AG04450 (cell line): ENCODE measurements around the gene AQP6. TPM values are rescaled to one million over a fixed set of nuclear protein-coding genes. Genes with fewer than 3 reads are reported as not detected.

ENCODE experiments used
- CTCF ChIA-PET: fragments of 300-600, 350-600 bp; formaldehyde crosslinking; extraction: SDS; loops from one replicate; lab custom pipeline; 2022; ENCODE audit warnings: antibody characterized with exemption, inconsistent platforms; lab: Charles Lee
- POLR2A ChIA-PET: fragments of 350-600 bp; formaldehyde crosslinking; extraction: SDS; loops from one replicate; lab custom pipeline; 2021; ENCODE audit warnings: antibody characterized with exemption, inconsistent platforms; lab: Yijun Ruan, JAX
- DNase-seq: peaks from one replicate; pipeline ENCODE4 v3.0.0-alpha.2; 2011; ENCODE audit warnings: low read depth, low spot score
- H3K27ac ChIP-seq: one replicate; pipeline ENCODE4 v1.5.1; 2012; ENCODE audit warnings: low read depth, low read length, control low read depth
- H3K27me3 ChIP-seq: one replicate; pipeline ENCODE4 v1.6.0; 2012; ENCODE audit warnings: low read length; ENCODE audit not compliant: control insufficient read depth, insufficient read depth
- H3K4me3 ChIP-seq: 2 replicates; pipeline ENCODE4 v1.5.1; 2011; ENCODE audit warnings: mild to moderate bottlenecking, low read depth, low read length, control low read depth
- H3K9me3 ChIP-seq: 2 replicates; pipeline ENCODE4 v1.5.1; 2012; ENCODE audit warnings: low read length; ENCODE audit not compliant: control insufficient read depth, insufficient read depth
- polyA plus RNA-seq: library from polyadenylated mRNA; depleted of rRNA; stranded (reverse); fragments of >200 nt; gene quantifications from 2 replicates; pipeline ENCODE4 v1.2.3, GENCODE V29; 2011
- TF ChIP-seq, protein P1 (sequence below): IDR thresholded peaks from 2 replicates; pipeline ENCODE4 v1.5.1; 2011; ENCODE audit warnings: low read depth, low read length, control low read depth, inconsistent platforms

The AQP6 gene
- polyA plus RNA-seq, 1 experiment = not detected

DNA sequence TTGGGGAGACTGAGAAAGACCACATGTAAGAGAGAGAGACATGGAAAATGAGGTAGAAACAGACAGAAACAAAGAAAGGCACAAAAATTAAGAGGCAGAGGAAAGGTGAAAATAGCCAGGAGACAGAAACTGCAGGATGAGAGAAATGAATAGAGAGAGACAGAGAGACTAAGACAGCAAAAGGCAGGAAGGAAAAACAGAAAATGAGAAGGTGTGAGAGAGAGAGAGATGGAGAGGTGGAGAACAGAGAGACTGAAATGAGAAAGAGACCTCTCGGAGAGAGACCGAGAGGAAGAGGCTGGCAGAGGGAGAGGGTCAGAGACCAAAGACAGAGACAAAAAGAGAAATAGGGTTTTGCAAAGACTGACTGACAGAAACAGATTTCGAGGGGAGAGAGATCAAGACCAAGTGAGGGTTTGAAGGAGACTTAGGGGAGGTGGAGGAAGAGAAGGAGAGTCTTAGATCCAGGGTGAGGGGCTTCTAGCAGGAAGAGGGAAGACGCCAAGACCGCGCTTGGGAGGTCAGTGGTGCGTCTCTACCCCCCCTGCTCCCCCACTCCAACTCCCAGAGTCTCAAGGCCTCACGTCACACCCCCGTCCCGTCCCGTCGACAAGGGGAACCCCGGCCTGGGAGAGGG, 12.2 kb upstream of the AQP6 start:
- ChIA-PET CTCF (interaction anchor here (0.6 to 3.5 kb wide), 5 partner anchors 14 to 219 kb away, joined by 3 to 21 read pairs (median 3); partner anchors contain the start of gene TMBIM6), POLR2A (no interaction called here)
- H3K9me3 ChIP-seq = peaks cover under 1% of the 10 kb centered on the region; the same call in 1 of the 2 replicates
- no peak overlapping the region for H3K27ac ChIP-seq
- TF ChIP-seq, protein P1, sequence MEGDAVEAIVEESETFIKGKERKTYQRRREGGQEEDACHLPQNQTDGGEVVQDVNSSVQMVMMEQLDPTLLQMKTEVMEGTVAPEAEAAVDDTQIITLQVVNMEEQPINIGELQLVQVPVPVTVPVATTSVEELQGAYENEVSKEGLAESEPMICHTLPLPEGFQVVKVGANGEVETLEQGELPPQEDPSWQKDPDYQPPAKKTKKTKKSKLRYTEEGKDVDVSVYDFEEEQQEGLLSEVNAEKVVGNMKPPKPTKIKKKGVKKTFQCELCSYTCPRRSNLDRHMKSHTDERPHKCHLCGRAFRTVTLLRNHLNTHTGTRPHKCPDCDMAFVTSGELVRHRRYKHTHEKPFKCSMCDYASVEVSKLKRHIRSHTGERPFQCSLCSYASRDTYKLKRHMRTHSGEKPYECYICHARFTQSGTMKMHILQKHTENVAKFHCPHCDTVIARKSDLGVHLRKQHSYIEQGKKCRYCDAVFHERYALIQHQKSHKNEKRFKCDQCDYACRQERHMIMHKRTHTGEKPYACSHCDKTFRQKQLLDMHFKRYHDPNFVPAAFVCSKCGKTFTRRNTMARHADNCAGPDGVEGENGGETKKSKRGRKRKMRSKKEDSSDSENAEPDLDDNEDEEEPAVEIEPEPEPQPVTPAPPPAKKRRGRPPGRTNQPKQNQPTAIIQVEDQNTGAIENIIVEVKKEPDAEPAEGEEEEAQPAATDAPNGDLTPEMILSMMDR = no peak
- peaks cover 87% of the 10 kb centered on the region for H3K27me3 ChIP-seq
- no peak overlapping the region for H3K4me3 ChIP-seq
- no peak for DNase-seq

DNA sequence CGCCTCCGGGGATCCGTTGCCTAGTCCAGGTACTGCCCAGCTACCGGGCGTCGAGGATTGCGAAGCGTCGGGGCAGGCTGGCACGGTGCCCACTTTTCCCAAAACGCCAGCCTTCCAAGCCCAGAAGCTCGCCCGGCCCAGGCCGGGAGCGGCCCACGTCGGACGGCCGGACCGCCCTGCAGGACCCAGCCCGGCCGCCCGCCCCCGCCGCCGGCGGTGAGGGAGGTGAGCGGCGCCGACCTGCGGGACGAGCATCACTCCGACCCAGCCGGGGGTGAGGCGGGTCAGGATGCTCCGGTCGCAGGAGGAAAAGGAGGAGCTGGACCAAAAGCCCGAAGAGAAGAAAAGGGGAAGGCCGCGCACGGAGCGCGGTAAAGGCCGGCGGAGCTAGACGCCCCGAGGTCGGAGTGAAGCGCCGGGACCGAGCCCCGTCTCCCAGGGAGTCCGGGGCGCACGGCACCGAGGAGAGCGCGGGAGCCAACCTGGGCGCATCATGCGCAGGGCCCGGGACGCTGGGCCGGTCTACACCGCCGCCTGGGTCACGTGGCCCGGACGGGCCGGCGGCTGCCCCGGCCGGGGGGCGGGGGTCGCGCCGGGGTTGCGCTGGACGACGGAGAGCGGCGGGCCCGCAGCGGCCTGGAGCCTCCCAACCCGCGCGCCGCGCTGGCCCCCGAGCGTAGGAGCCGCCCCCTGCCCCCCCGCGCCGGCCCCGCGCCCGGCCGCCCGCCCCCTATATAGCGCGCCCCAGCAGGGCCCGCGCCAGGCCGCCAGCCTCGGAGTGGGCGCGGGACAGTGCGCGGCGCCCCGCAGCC, 11.4 kb upstream of the AQP6 start, which contains the start of gene AQP5:
AQP5 (plus strand) TSS at position 762 of the 812 bp plus-strand sequence. CDS start 146 bp downstream, outside the sequence.
- CTCF ChIA-PET = interaction anchor here (0.6 to 3.5 kb wide), 5 partner anchors 14 to 220 kb away, joined by 3 to 21 read pairs (median 3); partner anchors contain the start of gene TMBIM6
- H3K27me3 ChIP-seq = peaks cover 88% of the 10 kb centered on the region

DNA sequence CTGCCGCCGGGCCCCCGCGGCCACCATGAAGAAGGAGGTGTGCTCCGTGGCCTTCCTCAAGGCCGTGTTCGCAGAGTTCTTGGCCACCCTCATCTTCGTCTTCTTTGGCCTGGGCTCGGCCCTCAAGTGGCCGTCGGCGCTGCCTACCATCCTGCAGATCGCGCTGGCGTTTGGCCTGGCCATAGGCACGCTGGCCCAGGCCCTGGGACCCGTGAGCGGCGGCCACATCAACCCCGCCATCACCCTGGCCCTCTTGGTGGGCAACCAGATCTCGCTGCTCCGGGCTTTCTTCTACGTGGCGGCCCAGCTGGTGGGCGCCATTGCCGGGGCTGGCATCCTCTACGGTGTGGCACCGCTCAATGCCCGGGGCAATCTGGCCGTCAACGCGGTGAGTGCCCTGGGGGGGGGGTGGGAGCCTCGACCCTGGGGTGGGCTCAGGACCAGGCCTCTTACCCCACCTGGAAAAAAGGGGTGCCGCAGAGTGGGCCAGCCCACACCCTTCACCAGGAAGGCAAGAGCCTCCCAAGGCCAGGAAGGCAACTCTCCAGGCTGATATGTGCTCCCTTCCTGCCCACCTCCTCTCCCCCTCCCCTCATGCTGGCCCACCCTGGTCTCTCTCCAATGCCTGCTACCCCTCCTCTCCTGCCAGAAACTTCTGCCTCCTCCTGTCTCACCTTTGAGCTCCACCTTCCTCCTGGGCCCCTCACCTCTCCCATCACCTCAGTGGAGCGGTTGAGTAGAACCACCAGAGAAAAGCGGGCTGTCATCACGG, 10.6 kb upstream of the AQP6 start:
- ChIA-PET POLR2A (no interaction called here), CTCF (interaction anchor here (0.6 to 9.9 kb wide), 5 partner anchors 7 to 108 kb away, joined by 3 to 290 read pairs (median 7); no protein-coding TSS in a partner anchor)
- Histone ChIP-seq H3K27ac (no peak overlapping the region), H3K27me3 (peaks cover 83% of the 10 kb centered on the region), H3K4me3 (no peak overlapping the region), H3K9me3 (no peaks in the 10 kb centered on the region; the same call in 1 of the 2 replicates)
- DNase-seq = no peak
- TF ChIP-seq, protein P1 = no peak

More for the DNA sequence above, 11.4 kb upstream of the AQP6 start, which contains the start of gene AQP5:
- H3K27ac ChIP-seq = no peak within 1 kb of the TSS
- peak within 1 kb of the TSS; percentile 10; the same call in 1 of the 2 replicates for H3K4me3 ChIP-seq
- POLR2A ChIA-PET = no interaction called here
- DNase-seq = no peak
- no peaks in the 10 kb centered on the region; the same call in 1 of the 2 replicates for H3K9me3 ChIP-seq
- TF ChIP-seq, protein P1 = no peak

DNA sequence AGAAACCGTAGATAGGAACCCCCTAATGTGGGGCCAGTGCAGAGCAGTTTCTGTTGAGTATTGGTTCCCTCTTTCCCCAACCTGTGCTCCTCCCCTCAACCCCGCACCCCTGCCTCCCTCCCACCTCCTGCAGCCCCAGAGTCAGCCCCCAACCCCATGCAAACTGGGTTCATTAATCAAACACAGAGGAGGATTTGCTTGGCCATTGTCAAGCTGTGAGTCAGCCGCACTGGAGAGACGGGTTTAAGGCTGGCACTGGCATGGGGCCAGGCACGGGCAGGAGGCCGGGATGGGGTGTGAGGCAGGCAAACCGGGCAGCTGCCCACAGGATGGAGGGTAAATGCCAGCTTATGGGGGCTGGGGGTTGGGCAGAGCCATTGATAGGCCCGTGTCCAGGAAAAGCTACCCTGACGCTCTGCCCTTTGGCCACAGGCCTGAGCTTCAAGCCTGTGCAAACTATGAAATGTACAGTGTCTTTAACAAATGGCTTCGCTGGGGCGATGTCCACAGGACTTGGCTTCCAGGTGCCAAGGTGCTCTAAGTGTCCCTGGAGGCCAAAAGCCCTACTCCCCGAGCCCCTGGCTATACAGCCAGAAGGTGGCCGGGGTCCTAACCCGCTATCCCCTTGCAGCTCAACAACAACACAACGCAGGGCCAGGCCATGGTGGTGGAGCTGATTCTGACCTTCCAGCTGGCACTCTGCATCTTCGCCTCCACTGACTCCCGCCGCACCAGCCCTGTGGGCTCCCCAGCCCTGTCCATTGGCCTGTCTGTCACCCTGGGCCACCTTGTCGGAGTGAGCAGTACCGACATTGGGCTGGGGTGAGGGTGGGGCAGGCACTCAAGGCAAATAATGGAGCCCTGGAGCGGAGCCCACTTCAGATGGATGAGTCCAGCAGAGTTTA, 9.6 kb upstream of the AQP6 start:
- ChIA-PET POLR2A (interaction anchor here (0.7 to 0.8 kb wide), 2 partner anchors 94 to 221 kb away, joined by 5 read pairs; partner anchors contain the start of gene TMBIM6), CTCF (interaction anchor here (0.6 to 9.9 kb wide), 4 partner anchors 8 to 107 kb away, joined by 3 to 290 read pairs (median 4); no protein-coding TSS in a partner anchor)
- no peak for DNase-seq
- Histone ChIP-seq H3K9me3 (no peaks in the 10 kb centered on the region; the same call in 1 of the 2 replicates), H3K27me3 (peaks cover 76% of the 10 kb centered on the region), H3K27ac (no peak overlapping the region), H3K4me3 (no peak overlapping the region)
- TF ChIP-seq, protein P1 = no peak
